Fibroblast of upper back skin (primary cell): ENCODE results near the gene STAMBP.
"Not testable (repeated sequence)": the region's sequence is repeated elsewhere in the genome, so short reads cannot be mapped to it uniquely, and the experiment has no call there.

Experiments used
- DNase-seq: peaks from one replicate; pipeline ENCODE4 v3.0.0-alpha.2; 2013

Gene STAMBP

DNA sequence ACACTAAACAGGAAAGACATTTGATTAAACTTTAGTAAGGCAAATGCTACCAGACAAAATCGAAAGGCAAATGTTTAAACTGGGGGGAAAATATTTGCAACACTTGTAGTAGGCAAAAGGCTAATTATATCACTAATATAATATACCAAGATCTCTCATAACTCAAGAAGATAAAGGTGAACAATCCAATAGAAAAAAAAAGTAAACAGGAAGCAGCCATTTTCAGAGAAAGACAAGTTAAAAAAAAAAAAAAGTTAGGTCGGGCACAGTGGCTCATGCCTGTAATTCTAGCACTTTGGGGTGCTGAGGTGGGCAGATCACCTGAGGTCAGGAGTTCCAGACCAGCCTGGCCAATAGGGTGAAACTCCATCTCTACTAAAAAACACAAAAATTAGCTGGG, 59.6 kb downstream of the STAMBP start:
- no peak for DNase-seq

DNA sequence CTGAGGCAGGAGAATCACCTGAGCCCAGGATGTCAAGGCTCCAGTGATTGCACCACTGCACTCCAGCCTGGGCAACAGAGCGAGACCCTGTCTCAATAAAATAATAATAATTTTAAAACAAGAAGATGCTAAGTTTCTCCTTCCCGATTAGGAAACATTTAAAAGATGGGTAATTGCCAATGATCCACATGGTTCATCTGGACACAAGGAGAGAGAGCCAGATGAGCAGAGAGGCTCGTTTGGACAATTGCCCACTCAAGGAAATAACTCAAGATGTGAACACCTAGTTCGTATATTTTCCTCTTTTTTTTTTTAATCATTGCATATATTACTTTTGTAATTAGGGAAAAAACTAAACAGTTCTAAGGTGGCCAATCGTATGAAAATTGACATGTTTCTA, 60.4 kb downstream of the STAMBP start:
- DNase-seq: no peak

DNA sequence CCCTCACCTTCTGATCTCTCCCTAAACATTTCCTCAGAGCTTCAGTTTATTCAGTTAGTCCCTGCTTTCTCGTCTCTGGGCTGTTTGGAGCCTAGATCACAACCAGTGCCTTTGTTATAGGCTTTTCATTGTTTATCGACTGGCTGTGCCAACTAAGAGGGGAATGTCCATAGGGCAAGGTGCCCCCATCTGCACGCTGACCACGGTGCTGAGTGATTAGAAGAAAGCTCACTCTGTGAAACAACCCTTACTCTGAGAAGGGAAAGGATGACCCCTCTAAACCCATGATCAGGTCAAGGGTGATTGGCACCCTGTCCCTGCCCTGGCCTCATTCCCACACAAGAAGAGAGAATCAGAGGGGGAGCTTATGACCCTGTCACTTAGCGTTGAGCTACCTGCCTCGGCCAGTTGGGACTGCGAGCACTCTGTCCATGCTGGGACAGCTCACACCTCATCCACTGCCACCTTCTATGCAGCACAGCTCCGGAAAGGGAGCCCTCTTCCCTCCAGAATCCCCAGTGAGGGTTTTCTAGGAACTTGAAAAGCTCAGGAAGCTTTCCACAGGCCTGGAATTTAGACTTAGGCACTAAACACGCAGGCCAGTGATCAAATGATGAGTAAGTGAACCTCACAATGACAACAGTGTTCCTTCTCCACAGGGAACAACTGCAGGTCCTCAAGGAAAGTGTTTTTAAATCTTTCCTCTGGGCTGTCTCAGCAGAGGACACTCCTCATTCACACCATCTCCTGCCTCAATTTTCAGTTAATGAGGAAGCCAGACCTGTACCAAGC, 61.7 kb downstream of the STAMBP start:
- DNase-seq: no peak

GRCh38 chr2:73891276-73891901, 62.6 kb downstream of the STAMBP start:
- no peak for DNase-seq

- DNase-seq: peak; percentile 67
These were observed 64.0 kb downstream of the STAMBP start, which contains the start of gene ACTG2 for GRCh38 chr2:73892631-73893329. TSS of gene ACTG2 (plus strand) at chr2:73893008. CDS start at chr2:73901312, 8,304 bp downstream.

GRCh38 chr2:73893764-73894474, 65.2 kb downstream of the STAMBP start:
- no peak for DNase-seq

GRCh38 chr2:73894475-73894850, 65.7 kb downstream of the STAMBP start:
- no peak for DNase-seq

- no peak for DNase-seq
These were observed 66.1 kb downstream of the STAMBP start for GRCh38 chr2:73894877-73895276.

DNA sequence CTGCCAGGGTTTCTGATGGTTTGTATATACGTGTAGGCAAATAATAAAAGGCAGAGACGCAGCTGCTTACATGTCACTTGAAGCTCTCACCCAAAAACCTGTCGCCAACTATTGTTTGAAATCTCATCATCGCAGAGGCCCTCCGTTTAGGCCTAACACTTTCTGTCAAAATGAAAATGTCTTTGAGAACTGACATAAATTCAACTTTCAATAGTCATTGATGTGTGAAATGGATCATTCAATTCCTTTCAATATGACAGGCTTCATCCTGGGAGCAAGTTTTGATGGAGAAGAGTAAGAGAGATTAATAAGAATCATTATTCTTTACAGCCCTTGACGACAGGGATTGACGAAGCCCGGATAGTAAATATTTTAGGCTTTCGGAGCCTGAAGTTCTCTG, 66.7 kb downstream of the STAMBP start:
- no peak for DNase-seq

- peak; percentile 98 for DNase-seq
These were observed 67.8 kb downstream of the STAMBP start for GRCh38 chr2:73896362-73897239.

- DNase-seq: no peak
These were observed 68.5 kb downstream of the STAMBP start for GRCh38 chr2:73897240-73897583.

DNA sequence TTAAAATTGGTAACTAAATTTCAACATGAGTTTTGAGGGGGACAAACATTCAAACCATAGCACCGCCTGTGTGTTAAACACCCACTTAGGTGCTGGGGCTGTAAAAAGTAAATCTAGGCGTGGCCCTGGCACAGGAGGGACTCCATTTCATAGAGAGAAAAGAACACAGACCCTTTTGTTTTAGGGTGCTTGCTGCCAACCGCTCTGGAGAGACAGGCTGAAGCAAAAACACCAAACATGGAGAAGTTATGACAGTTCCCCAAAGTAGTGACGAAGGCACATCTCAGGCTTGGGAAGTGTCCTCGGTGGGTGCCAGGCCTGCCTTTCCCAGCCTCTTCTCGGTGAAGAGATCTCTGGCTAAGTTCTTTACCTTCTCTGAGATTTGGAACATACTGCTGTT, 69.2 kb downstream of the STAMBP start:
- DNase-seq: no peak

GRCh38 chr2:73899801-73900336, 71.1 kb downstream of the STAMBP start:
- no peak for DNase-seq

DNA sequence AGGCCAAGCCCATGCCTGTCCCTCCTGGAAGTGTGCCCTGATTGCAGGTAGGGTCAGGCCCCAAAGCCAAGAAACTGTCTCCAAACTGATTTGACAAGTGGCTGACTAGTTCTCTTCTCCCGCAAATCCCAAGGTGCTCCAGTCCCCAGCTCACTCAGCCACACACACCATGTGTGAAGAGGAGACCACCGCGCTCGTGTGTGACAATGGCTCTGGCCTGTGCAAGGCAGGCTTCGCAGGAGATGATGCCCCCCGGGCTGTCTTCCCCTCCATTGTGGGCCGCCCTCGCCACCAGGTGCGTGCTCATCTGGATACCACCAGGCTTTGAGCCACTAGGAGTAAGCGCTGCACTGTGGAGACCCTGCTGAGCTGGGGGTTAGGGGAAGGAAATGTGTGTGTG, 72.4 kb downstream of the STAMBP start:
- no peak for DNase-seq

GRCh38 chr2:73902284-73902683, 73.5 kb downstream of the STAMBP start:
- no peak for DNase-seq

- DNase-seq: no peak
These were observed 74.6 kb downstream of the STAMBP start for GRCh38 chr2:73903313-73903712.

DNA sequence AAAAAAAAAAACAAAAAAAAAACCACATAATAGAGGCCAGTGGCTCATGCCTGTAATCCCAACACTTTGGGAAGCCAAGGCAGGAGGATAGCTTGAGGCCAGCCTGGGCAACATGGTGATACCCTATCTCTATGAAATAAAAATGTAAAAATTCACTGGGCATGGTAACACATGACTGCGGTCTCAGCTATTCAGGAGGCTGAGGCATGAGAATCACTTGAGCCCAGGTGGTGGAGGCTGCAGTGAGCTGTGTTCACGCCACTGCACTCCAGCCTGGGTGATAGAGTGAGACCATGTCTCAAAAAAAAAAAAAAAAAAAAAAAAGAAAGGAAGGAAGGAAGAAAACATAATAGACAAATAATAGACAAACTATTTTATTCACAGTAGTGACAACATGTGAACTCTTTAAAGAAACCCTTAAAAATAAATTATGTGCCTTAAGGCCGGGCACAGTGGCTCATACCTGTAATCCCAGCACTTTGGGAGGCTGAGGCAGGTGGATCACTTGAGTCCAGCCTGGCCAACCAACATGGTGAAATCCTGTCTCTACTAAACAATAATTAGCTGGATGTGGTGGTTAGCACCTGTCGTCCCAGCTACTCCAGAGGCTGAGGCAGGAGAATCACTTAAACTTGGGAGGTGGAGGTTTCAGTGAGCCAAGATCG, 75.3 kb downstream of the STAMBP start:
- not testable (repeated sequence) for DNase-seq

DNA sequence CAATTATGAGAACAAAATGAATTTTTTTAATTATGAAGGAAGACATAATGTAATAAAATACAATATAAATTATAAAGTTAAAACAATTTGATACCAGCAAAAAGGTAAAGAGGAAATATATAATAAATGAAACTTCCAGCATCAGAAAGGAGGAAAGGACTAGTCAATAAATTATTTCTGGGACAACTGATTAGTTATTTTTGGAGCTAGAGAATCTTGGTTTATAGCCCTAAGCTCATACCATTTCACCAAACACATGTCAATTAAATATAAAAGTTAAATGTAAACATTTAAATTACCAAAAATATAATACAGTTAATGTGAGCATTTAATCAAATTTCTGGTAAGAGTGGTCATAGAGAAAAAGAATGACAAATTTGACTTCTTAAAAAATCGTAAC, 76.2 kb downstream of the STAMBP start:
- DNase-seq: no peak

DNA sequence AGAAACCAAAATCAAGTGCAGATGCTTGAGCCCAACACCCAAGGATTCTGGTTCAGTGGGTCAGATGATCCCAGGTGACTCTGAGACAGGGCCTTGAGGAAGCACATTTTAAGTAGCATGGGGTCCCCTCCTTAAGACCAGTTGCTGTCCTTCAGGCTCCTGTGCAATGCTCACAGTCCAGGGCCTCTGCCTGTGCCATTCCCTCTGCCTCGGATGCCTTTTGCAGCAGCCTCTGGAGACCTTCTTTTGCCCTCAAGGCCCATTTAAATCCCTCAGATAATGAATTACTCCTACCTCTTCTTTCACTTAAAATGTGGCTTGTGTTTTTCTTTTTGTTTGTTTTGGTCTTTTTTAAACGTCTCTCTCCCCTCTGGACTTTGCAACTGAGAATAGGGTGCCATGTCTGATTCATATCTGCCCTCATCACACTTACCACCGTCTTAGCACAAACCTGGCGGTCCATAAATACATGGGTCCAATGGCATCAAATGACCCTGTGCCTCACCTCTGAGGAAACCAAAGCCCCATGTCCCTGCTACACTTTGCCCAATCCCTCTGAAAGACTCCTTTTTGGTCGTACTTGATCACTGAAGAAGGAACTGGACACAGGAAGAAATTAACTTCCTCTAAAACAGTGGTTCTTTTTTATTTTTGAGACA, 78.2 kb downstream of the STAMBP start:
- no peak for DNase-seq

DNA sequence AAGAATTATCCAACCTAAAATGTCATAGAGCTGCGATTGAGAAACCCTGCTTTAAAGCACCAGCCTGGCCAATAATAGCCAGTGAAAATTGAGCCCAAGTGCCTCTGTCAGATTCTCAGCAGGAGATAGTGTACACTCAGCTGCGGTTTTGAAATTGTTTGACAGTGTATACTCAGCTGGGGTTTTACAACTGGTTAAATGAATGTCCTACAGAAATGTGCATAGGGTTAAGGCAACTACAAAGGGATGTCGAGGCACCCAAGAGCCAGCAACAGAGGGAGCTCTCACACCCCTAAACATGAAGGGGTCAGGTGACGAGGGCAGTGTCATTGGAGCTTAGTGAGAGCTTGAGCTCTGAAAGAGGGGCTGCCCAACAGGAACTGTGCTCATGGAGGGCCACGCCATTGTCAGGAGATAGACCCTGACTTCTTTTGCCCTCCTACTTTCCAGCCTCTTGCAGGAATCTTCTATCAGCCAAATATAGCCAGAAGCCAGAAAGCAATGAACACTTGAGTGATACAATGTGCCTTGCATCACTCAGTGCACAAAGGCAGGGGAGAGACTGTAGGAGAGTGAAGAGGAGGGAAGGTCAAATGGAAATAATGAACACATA, 79.2 kb downstream of the STAMBP start:
- DNase-seq: peak; percentile 72
